ENCODE results near the gene CEBPZOS.

- TF ChIP-seq POLR2AphosphoS5 (IDR thresholded peaks at IDR 0.05; ENCODE audit: low read depth, low read length) (peak; percentile 98), EZH2 (IDR thresholded peaks at IDR 0.05) (no peak), POLR2A (IDR thresholded peaks at IDR 0.05; ENCODE audit: borderline replicate concordance, extremely low read depth, insufficient read depth, insufficient read length) (peak; percentile 69), JUND (IDR thresholded peaks at IDR 0.05) (no peak), CTCF (IDR thresholded peaks at IDR 0.05 in 2 of 3, conservative IDR thresholded peaks at IDR 0.05 in 1 of 3; ENCODE audit: borderline replicate concordance in 1 of 3, insufficient read depth in 1 of 3, low read depth in 2 of 3, low read length in 2 of 3) (no peak), EZH2phosphoT487 (IDR thresholded peaks at IDR 0.05; ENCODE audit: borderline replicate concordance) (no peak), TCF7L2 (IDR thresholded peaks at IDR 0.05; ENCODE audit: borderline replicate concordance, extremely low read depth, insufficient read depth, insufficient read length) (no peak)
These were observed at the start of gene CEBPZOS for GRCh38 chr2:37196320-37197195.
